BE2C (cell line): Measurements from ENCODE around the gene MSTN.

Experiments used
- DNase-seq: peaks from one replicate; pipeline ENCODE4 v3.0.0-alpha.2; 2020
- H3K27me3 ChIP-seq: fragments of 250-450 bp; sonication (Bioruptor Pico); 2 replicates; pipeline ENCODE4 v1.5.1; 2020; ENCODE audit warnings: mild to moderate bottlenecking
- H3K36me3 ChIP-seq: fragments of 250-450 bp; sonication (Bioruptor Pico); 2 replicates; pipeline ENCODE4 v1.5.1; 2020; ENCODE audit warnings: mild to moderate bottlenecking
- H3K4me1 ChIP-seq: fragments of 250-450 bp; sonication (Bioruptor Pico); 2 replicates; pipeline ENCODE4 v1.5.1; 2020
- H3K4me3 ChIP-seq: 2 replicates; pipeline ENCODE4 v1.5.1; 2011; ENCODE audit warnings: low read depth, low read length
- H3K9me3 ChIP-seq: fragments of 250-450 bp; sonication (Bioruptor Pico); 2 replicates; pipeline ENCODE4 v1.5.1; 2020
- CTCF ChIP-seq: IDR thresholded peaks from 2 replicates; pipeline ENCODE4 v1.5.1; 2012; ENCODE audit warnings: mild to moderate bottlenecking, low read depth, low read length

Gene MSTN

GRCh38 chr2:190105554-190105953 lies 43.0 kb upstream of the MSTN start:
- no peaks in the 10 kb centered on the region for H3K9me3 ChIP-seq
- no peaks in the 10 kb centered on the region for H3K4me1 ChIP-seq
- H3K4me3 ChIP-seq: no peak overlapping the region
- DNase-seq: peak; percentile 41
- H3K27me3 ChIP-seq: no peaks in the 10 kb centered on the region
- no peaks in the 10 kb centered on the region for H3K36me3 ChIP-seq
- no peak for TF ChIP-seq CTCF

- Histone ChIP-seq H3K27me3 (no peaks in the 10 kb centered on the region), H3K4me1 (no peaks in the 10 kb centered on the region), H3K9me3 (no peaks in the 10 kb centered on the region), H3K4me3 (no peak overlapping the region), H3K36me3 (no peaks in the 10 kb centered on the region)
- no peak for TF ChIP-seq CTCF
- DNase-seq: no peak
Observed at GRCh38 chr2:190103144-190103543, 40.6 kb upstream of the MSTN start.

DNA sequence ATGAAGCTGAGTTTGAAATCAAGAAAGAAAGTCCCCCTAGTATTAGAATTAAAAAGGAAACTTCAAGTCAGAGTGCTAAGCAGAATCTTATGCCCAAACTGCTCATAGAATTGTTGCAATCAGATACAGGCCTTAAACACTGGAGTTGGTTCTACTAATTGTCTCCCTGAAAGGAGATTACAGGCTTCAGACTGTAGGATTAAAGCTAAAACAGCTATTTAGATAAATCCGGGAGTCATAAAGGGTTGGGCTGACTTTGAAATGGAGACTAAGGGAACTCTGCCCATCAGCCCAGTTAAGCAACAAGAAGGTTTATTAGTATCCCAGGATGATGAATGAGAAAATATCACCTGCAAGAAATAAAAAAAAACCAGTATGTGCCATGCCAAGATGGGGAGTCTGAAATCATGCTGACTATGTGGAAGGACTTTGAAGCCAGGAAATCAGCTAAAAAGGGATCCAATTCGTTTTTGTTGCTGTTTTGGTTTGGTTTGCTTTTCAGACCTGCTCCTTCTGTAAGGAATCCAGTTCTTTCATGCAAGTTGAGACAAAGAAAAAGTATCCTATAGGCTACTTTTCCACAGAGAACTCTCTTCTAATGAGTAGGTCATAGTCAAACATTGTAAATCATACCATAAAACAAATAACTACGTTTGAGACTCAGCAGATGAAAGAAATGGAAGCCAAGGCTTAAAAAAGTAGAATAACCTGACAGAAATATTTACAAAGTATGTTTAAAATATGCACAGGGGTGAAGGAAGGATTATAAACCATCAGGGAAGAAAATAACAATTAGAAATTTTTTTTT lies 37.6 kb upstream of the MSTN start:
- DNase-seq: no peak
- Histone ChIP-seq H3K27me3 (no peaks in the 10 kb centered on the region), H3K4me1 (no peaks in the 10 kb centered on the region), H3K4me3 (no peak overlapping the region), H3K9me3 (no peaks in the 10 kb centered on the region), H3K36me3 (no peaks in the 10 kb centered on the region)
- no peak for TF ChIP-seq CTCF

DNA sequence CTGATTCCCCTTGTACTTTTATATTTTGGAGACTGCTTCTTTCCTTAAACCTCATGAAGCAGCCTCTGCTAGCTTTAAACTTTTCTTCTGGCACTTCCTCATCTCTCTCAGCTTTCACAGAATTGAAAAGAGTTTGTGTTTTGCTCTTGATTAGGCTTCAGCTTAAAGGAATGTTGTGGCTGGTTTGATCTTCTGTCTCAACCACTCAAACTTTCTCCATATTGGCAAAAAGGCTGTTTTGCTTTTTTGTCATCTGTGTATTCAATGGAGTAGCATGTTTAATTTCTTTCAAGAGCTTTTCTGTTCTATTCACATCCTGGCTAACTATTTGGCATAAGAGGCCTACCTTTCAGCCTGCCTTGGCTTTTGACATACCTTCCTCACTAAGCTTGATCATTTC lies 36.3 kb upstream of the MSTN start:
- Histone ChIP-seq H3K9me3 (no peaks in the 10 kb centered on the region), H3K36me3 (no peaks in the 10 kb centered on the region), H3K4me1 (no peaks in the 10 kb centered on the region), H3K4me3 (no peak overlapping the region), H3K27me3 (no peaks in the 10 kb centered on the region)
- no peak for DNase-seq
- no peak for TF ChIP-seq CTCF

DNA sequence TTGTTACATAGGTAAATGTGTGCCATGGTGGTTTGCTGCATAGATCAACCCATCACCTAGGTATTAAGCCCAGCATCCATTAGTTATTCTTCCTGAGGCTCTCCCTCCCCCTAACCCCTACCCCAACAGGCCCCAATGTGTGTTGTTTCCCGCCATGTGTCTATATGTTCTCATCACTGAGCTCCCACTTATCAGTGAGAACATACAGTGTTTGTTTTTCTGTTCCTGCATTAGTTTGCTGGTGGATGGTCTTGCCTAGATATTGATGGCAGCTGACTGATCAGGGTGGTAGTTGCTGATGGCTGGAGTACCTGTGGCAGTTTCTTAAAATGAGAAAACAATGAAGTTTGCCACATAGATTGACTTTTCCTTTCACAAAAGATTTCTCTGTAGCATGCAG lies 34.6 kb upstream of the MSTN start:
- H3K27me3 ChIP-seq: no peaks in the 10 kb centered on the region
- no peak overlapping the region for H3K4me3 ChIP-seq
- no peaks in the 10 kb centered on the region for H3K9me3 ChIP-seq
- TF ChIP-seq CTCF: no peak
- DNase-seq: no peak
- H3K4me1 ChIP-seq: no peaks in the 10 kb centered on the region
- no peaks in the 10 kb centered on the region for H3K36me3 ChIP-seq

DNA sequence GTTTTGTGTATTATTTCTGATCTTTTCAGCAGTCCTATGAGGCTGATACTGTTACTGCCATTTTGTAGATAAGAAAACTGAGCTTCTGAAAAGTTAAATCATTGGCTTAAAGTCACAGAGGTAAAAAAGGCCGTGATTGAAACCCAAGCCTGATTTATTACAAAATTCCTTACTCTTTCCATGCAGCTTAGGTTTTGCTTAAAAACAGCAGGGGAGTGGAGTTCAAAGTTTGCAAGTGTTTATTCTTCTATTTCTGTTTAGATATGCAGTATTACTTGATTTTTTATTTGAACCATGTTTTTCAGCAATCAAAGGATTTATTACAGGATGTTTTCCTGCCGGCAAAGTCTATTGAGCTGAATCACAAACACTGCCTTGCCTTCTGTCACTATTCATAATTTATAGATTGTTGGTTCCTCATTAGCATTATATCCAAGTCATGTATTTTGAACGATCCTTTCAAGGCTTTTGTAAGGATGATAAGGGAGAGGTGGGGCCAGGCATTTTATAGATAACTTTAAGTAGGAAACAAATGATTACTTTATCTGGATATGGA lies 31.9 kb upstream of the MSTN start:
- no peak for TF ChIP-seq CTCF
- Histone ChIP-seq H3K4me3 (no peak overlapping the region), H3K4me1 (no peaks in the 10 kb centered on the region), H3K27me3 (no peaks in the 10 kb centered on the region), H3K36me3 (no peaks in the 10 kb centered on the region), H3K9me3 (no peaks in the 10 kb centered on the region)
- no peak for DNase-seq
